Measurements from ENCODE around the gene HNRNPLL. TPM values are rescaled to one million over a fixed set of nuclear protein-coding genes. Genes with fewer than 3 reads are reported as not detected.
"Not testable (repeated sequence)": the region's sequence is repeated elsewhere in the genome, so short reads cannot be mapped to it uniquely, and the experiment has no call there.

Gene HNRNPLL
- total RNA-seq, 1 experiment from 2014 or later = 47.2 TPM

DNA sequence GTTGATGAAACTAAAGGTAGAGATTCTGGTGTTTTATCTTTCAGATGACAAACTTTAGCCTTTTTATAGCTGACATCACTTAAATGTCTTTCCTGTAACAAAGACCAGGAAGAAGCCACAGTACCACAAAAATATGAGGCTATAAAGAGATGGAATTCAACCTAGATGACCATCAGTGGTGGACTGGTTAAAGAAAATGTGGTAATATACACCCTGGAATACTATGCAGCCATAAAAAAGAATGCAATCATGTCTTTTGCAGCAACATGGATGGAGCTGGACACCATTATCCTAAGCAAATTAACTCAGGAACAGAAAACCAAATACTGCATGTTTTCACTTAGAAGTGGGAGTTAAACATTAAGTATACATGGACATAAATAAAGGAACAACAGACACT, 18.3 kb upstream of the HNRNPLL start:
- DNase-seq (ENCODE audit: low spot score) = no peak
- in situ Hi-C loops (cut with HindIII; ENCODE audit: low sequenced_read_pairs) = no loop called here

DNA sequence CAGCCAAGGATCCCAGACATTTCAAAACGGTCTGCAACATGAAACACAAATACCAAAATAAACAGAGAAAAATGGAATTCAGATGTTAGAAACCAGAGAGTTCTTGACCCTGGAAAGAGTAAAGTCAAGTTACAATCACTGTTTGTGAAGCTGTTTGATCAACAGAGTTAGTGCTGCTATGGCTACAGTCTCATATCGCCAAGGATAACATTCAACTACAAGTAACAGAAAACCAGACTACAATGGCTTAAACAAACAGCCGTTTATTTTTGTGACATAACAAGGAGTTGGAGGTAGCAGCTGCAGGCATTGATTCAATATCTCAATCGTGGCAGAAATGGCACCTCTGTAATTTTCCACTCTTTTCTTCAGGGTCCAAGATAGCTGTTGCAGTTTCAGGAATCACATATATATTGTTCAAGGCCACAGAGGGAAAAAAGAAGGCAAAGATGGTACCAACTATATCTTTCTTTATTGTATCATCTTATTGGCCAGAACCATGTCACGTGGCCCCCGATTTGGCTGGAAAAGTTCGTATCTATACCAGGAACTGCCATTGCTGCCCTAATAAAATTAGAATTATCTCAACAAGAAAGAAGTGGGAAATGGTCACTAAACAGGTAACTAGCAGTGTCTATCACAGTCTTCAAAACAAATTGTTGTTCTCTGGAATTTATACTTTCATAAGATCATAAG, 17.7 kb upstream of the HNRNPLL start:
- in situ Hi-C loops (cut with HindIII; ENCODE audit: low sequenced_read_pairs) = no loop called here
- no peak for DNase-seq (ENCODE audit: low spot score)

- no peak for DNase-seq (ENCODE audit: low spot score)
- in situ Hi-C loops (cut with HindIII; ENCODE audit: low sequenced_read_pairs) = no loop called here
Measured at GRCh38 chr2:38619458-38620164, 16.9 kb upstream of the HNRNPLL start.

GRCh38 chr2:38617301-38617700, 14.6 kb upstream of the HNRNPLL start:
- in situ Hi-C loops (cut with HindIII; ENCODE audit: low sequenced_read_pairs) = no loop called here

DNA sequence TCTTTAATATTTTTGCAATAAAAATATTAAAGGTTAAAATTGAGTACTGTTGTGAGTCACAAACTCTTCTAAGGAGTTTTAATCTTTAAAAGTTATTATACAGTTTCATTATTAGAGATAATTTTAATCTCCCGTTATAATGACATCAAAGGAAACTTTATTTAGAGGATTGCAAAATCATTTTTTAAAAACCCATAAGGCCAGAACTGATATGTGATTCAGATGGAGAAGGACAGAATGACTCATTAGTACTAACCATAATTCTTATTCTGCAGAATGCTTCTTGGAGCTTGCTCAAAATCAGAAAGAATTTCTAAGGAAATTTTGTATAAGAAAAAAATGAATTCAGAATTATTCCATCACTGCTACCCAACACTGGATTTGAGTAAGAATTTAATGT, 12.5 kb upstream of the HNRNPLL start:
- in situ Hi-C loops (cut with HindIII; ENCODE audit: low sequenced_read_pairs) = no loop called here
- DNase-seq (ENCODE audit: low spot score) = no peak

More at GRCh38 chr2:38617301-38617700, 14.6 kb upstream of the HNRNPLL start:
- DNase-seq (ENCODE audit: low spot score) = no peak

DNA sequence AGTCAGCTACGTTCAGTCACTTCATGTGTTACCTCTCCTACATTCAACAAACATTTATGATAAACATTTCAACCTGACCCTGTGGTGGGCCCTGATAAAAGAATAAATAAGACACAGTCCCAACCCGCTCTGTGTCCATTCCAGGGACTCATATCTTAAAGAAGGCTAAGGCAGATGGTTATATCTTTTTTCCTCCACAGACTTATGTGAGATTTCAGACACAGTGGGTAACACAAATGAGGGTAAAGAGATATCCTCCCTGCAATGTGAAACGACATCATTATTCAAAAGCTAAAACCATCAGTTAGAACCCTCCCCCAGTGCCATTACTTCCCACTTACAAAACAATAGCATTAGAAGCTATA, 11.1 kb upstream of the HNRNPLL start:
- no peak for DNase-seq (ENCODE audit: low spot score)
- in situ Hi-C loops (cut with HindIII; ENCODE audit: low sequenced_read_pairs) = no loop called here

DNA sequence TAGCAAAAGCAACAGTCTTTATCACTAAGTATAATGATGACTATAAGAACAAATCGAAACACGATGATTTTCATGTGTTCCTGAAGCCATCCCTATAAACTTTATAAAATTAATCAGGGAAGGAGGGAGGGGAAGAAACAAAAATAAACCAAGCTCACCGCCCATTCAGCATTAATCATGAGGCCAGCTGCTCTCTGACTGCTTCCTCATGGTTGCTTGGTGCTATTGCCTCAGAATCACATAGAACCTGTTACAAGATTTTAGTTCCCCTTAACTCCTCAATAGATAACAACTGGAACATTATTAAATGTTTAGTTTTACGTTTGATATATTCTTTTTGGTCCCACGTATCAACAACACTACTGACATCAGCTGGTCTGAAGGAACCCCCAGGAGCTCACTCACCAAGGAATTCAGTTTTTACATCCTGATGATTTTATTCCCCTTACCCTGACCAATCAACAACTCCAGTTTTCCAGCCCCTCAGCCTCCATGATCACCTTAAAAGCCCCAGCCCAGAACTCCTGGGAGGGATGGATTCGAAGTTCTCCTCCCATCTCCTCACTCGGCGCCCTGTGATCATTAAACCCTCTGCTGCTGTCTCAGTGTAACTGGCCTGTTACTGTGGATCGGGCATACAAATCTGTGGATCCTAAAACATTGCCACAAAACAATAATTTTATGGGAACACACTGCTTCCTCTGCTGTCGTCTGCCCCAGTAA, 10.6 kb upstream of the HNRNPLL start:
- in situ Hi-C loops (cut with HindIII; ENCODE audit: low sequenced_read_pairs) = no loop called here
- DNase-seq (ENCODE audit: low spot score) = no peak

- no peak for DNase-seq (ENCODE audit: low spot score)
- in situ Hi-C loops (cut with HindIII; ENCODE audit: low sequenced_read_pairs) = no loop called here
Measured at GRCh38 chr2:38610851-38611801, 8.4 kb upstream of the HNRNPLL start.

DNA sequence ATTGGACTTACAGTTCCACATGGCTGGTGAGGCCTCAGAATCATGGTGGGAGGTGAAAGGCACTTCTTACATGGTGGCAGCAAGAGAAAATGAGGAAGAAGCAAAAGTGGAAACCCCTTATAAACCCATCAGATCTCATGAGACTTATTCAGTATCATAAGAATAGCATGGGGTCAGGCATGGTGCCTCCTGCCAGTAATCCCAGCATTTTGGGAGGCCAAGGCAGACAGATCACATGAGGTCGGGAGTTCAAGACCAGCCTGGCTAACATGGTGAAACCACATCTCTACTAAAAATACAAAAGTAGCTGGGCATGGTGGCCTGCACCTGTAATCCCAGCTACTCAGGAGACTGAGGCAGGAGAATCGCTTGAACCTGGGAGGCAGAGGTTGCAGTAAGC, 6.5 kb upstream of the HNRNPLL start:
- DNase-seq (ENCODE audit: low spot score); in situ Hi-C loops (cut with HindIII; ENCODE audit: low sequenced_read_pairs): not testable (repeated sequence)

- no peak for DNase-seq (ENCODE audit: low spot score)
- in situ Hi-C loops (cut with HindIII; ENCODE audit: low sequenced_read_pairs) = no loop called here
Measured at GRCh38 chr2:38608755-38609154, 6.0 kb upstream of the HNRNPLL start.

- in situ Hi-C loops (cut with HindIII; ENCODE audit: low sequenced_read_pairs) = no loop called here
- DNase-seq (ENCODE audit: low spot score) = no peak
Measured at GRCh38 chr2:38605298-38605830, 2.6 kb upstream of the HNRNPLL start.

DNA sequence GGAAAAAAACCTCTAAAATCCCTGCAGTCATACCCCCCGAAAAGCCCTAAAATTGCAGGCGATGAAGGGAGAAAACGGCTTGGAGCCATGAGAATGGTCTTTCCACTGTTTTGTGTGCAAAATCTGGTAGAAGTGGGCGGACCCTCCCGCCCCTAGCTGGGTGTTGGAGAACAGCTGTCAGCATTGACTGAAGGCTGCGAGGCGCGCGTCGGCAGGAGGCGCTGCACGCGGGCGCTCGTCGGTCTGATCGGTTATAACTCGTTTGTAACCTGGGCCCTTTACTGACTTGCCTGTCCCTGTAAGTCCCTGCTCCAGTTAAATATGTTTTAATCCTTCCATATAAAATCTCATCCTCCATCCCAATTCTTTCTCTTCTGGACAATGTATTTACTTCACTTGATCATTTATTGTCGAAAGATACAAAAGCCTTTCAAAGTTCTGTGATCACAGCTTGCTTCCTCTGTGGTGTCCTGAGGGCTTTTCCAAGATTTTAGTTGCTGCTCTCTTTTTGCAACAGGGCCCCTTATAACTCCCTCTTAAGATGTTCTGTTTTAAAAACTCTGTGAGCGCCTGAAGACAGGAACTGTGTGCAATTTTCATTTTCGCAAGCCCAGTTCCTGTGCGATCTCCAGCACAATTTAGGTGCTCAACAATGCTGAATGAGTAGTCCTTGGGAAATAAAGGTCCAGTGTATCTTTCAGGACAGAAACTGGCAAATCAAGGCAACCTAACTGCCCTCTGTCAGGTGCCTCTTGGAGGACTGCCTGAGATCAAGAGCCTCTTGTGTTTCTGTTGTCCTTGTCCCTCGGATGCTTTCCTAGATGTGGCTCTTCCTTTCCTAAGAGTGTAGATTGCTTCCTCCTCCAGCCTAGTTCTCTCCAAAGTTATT, 918 bp upstream of the HNRNPLL start:
- peak; percentile 77 for DNase-seq (ENCODE audit: low spot score)
- in situ Hi-C loops (cut with HindIII; ENCODE audit: low sequenced_read_pairs) = no loop called here

DNA sequence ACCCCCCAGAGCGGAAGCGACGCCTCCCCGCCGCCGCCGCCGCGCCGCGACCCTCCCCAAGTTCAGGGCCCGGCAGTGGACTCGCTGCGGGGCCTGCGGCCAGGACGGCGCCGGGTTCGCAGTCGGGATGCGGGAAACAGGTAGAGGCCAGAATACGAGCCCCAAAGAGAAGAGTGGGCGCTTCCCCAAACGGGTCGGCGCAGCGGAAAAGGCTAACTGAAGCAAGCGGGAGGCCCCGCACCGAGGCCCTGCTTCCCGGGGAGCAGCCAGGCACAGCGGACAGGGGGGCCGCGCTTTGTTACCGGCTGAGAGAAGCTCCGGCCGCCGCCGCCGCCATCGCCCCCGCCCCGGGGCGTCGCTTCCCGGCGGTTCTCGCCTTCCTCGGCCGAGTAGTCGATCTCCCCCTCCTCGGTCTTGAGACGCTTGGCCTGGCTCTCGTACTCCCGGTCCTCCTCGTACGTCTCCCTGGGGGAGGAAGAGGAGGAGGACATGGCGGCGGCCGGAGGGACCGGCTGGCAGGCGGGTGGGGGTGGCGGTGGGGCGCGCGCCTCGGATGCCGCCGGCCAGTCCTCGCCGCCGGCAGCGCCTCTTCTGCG, 494 bp downstream of the HNRNPLL start:
- peak; percentile 34 for DNase-seq (ENCODE audit: low spot score)
- in situ Hi-C loops (cut with HindIII; ENCODE audit: low sequenced_read_pairs) = no loop called here

DNA sequence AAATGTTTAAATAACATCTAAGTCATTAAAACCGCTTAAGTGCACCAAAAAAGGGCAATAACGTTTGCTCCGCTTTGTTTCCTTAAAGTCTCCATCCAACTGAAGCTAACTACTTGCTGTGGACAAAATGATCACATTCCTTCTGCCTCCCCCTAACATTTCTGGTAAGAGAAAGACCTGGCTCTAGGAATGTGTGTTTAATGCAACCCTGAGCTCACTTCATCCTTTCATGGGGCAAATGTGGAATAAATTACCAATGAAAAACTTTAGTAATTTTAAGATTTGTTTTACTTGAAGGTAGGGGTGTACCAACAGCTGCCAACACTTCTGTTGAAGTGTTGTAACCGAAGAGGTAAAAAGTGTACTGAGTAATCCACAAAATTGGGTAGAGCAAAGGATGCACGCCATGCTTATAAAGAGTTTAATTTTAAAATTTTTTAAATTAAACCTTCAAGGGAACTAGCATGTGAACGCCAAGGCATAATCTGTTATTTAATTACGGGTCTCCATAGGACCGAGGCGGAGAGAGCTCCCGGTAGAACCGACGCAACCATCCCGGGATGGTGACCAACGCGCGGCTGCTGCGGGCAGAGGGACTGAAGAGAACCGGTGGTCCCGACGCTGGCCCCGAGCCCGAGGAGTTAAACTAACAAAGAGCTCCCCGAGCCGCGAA, 1.1 kb downstream of the HNRNPLL start:
- DNase-seq (ENCODE audit: low spot score) = peak; percentile 45

GRCh38 chr2:38600921-38601455, 1.7 kb downstream of the HNRNPLL start:
- no peak for DNase-seq (ENCODE audit: low spot score)
- in situ Hi-C loops (cut with HindIII; ENCODE audit: low sequenced_read_pairs) = no loop called here

More for the DNA sequence above, 1.1 kb downstream of the HNRNPLL start:
- in situ Hi-C loops (cut with HindIII; ENCODE audit: low sequenced_read_pairs) = no loop called here

- in situ Hi-C loops (cut with HindIII; ENCODE audit: low sequenced_read_pairs) = no loop called here
- peak; percentile 20 for DNase-seq (ENCODE audit: low spot score)
Measured at GRCh38 chr2:38600242-38600891, 2.4 kb downstream of the HNRNPLL start.

All from G401 (cell line).